Dedifferentiated amniotic fluid mesenchymal stem cell (primary cell): ENCODE data around the gene TMPRSS9.

Experiments
- DNase-seq: peaks from one replicate; pipeline ENCODE4 v3.0.0-alpha.2; 2016; ENCODE audit errors: extremely low spot score

The TMPRSS9 gene

DNA sequence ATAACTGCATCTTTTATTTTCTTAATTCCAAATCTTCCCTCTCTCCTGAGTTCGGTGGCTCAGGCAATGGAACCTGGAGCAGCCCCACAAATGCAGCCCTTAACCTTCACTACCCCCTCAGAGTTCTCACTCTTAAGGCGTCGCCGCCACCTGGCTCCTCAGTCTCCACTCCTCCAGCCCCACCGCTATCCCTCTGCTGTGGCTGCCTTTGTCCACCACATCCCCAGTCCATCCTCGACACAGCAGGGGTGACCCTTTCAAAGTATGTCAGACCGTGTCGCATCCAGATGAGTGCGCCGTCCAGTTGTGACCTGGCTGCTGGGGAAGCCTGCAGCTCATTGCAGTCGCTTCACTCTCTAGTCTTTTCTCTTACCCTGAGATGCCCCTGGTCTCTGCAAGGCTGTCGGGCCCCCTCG, 30.6 kb upstream of the TMPRSS9 start:
- DNase-seq, result no peak

DNA sequence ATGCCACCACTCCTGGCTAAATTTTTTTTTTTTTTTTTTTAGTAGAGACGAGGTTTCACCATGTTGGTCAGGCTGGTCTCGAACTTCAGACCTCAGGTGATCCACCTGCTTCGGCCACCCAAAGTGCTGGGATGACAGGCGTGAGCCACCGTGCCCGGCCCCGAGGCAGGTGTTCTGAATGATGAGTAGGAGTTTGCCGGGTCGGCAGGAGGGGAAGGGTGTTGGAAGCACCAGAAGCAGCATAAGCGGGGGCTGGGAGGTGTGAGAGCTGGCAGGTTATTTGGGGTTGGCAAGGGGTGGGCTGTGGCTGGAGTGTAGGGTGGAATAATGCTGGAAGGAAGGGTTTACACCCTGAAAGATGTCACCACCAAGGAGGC, 29.8 kb upstream of the TMPRSS9 start:
- DNase-seq, result no peak

- DNase-seq, result no peak
Observed at GRCh38 chr19:2330632-2331284, 29.3 kb upstream of the TMPRSS9 start.

- DNase-seq, result no peak
Observed at GRCh38 chr19:2331601-2332246, 28.3 kb upstream of the TMPRSS9 start.

GRCh38 chr19:2332341-2333026, 27.6 kb upstream of the TMPRSS9 start:
- DNase-seq, result no peak

- DNase-seq, result no peak
Observed at GRCh38 chr19:2333027-2333806, 26.8 kb upstream of the TMPRSS9 start.

DNA sequence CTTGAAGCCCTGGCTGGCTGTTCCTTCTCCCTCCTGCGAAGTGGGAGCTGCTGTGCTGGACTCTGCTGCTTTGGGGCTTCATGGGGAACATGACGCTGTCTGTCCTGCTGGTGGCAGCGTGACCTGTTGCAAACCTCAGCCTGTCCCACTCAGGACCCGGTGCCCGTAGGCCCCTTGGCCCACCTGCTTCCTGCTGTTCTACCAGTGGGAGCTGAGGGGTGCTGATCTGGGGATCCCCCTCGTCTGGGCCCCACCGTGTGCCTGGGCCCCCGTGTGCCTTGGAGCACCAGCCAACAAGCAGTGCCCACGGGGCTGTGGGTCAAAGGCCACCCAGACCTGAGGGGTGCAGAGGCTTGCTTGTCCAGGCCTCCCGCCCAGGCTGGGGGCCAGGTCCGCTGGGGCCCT, 26.3 kb upstream of the TMPRSS9 start:
- no peak for DNase-seq

- no peak for DNase-seq
Observed at GRCh38 chr19:2334426-2334825, 25.6 kb upstream of the TMPRSS9 start.

- no peak for DNase-seq
Observed at GRCh38 chr19:2334986-2335846, 24.8 kb upstream of the TMPRSS9 start.

DNA sequence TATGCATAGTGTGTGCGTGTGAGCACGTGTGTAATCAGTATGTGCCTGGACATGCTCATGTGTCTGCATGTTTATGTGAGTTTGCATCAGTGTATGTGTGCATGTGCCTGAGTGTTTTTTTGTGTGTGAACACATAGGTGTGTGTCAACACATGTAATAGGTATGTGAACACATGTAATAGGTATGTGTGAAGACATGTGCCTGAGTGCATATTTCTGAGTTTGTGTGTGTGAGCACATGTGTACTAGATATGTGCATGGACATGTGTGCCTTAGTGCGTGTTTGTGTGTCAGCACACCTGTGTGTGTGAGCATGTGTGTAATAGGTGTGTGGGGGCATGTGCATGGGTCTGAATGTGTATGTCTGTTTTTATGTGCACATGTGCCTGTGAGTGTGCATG, 24.2 kb upstream of the TMPRSS9 start:
- no peak for DNase-seq

- DNase-seq, result no peak
Observed at GRCh38 chr19:2336528-2337328, 23.3 kb upstream of the TMPRSS9 start.

GRCh38 chr19:2337329-2337707, 22.7 kb upstream of the TMPRSS9 start:
- DNase-seq, result no peak

- DNase-seq, result no peak
Observed at GRCh38 chr19:2338055-2338615, 21.9 kb upstream of the TMPRSS9 start.

DNA sequence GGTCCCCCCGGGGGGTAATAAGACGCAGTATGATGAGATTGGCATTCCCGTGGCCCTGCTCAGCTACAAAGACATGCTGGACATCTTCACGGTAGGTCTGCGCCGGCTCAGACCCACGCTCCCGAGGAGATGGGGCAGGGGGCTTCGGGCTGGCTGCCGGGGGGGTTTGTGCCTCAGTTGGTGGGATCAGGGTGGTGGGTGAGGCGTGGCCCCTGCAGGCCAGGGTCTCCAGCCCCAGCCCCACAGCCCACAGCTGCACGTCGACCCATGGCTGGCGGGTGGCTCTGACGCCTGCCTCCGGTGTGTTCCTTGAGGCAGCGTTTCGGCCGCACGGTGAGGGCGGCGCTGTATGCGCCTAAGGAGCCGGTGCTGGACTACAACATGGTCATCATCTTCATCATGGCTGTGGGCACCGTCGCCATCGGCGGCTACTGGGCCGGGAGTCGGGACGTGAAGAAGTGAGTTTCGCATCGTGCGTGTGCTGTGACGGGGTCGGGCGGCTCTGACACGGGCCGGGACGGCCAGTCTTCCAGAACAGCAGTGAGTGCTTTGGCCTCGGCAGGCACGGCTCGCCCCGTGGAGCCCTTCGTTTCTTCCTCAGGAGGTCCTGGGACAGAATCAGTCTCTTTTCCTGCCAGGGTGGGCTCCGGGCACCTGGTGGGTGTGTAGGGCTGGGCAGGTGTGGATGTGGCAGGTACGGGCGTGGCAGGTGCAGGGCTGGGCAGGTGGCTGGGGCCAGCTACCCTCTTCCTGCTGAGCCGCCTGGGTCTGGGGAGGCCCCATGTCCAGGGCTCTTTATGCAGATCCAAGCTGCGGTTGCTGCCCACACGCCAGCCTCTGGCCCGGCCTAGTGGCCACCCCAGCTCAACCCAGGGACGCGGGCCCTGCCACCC, 21.1 kb upstream of the TMPRSS9 start:
- DNase-seq, result no peak

GRCh38 chr19:2339644-2340310, 20.3 kb upstream of the TMPRSS9 start:
- DNase-seq, result no peak

DNA sequence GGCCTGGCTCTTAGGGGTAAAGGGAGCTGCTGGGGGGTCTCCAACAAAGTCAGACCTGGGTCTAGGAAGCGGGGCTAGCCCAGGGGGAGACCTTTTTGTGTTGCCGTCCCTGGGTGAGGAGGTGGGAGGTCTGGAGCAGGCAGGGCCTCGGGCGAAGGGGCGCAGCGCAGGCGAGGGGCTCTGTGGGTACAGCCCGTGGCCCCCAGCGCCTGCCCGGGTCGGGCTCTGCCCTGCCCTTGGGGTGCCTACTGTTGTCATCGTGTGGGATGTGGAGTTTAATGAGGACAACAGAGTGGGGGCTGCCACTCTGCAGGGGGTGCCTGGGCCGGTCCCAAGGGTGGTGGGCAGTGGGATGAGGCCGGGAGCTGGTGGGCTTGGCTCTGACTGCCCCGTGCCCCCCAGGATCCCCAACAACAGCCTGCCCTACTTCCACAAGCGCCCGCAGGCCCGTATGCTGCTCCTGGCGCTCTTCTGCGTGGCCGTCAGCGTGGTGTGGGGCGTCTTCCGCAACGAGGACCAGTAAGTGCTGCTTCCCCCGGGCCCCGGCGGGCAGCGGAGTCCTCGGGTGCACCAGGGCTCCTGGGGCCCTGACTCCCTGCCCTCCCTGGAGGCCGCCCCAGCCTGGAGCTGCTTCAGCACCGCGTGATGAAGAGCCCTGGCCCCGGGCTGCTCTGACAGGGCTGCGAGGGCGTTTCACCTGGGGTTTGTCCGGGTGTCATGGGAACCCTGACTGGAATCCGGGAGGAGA, 19.4 kb upstream of the TMPRSS9 start:
- DNase-seq, result no peak

DNA sequence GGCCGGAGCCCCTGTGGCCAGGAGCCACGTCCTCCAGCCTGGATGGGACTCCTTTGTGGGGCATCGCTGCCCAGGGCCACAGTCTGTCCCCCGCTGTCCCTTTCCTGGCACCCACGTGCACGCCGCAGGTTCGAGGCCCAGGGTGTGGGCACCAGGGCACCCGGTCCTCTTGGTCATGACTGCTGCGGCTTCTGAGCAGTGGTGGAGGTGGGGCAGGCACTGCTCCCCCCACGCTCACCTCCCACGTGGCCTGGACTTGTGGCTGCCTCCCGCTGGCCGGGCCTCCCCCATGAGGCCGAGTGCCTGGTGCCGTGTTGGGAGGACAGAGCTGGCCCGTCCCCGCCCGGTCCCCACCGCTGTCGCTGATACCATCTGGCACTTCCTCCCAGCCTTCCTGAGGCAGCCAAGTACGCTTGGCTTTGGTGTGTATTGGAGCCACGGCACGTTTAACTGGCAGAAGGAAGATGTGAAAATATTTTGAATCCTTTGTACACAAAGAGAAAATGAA, 18.8 kb upstream of the TMPRSS9 start:
- DNase-seq, result no peak

- no peak for DNase-seq
Observed at GRCh38 chr19:2341982-2342381, 18.1 kb upstream of the TMPRSS9 start.
